NK-92 (cell line): ENCODE data around the gene KCNJ1.

ENCODE experiments used
- DNase-seq: peaks from one replicate; lab custom pipeline; 2025; ENCODE audit not compliant: unreplicated experiment; lab: John Stamatoyannopoulos, UW

The KCNJ1 gene

GRCh38 chr11:128884054-128884453 lies 17.0 kb upstream of the KCNJ1 start:
- no peak for DNase-seq

GRCh38 chr11:128882451-128882850 lies 15.4 kb upstream of the KCNJ1 start:
- DNase-seq = no peak

- DNase-seq = no peak
Measured at GRCh38 chr11:128881221-128881620, 14.1 kb upstream of the KCNJ1 start.

- DNase-seq = no peak
Measured at GRCh38 chr11:128879817-128880216, 12.7 kb upstream of the KCNJ1 start.

GRCh38 chr11:128878455-128878854 lies 11.4 kb upstream of the KCNJ1 start:
- no peak for DNase-seq

GRCh38 chr11:128877726-128878125 lies 10.6 kb upstream of the KCNJ1 start:
- no peak for DNase-seq

GRCh38 chr11:128876133-128876650 lies 9.1 kb upstream of the KCNJ1 start:
- DNase-seq = no peak

- DNase-seq = no peak
Measured at GRCh38 chr11:128874427-128874826, 7.3 kb upstream of the KCNJ1 start.

- no peak for DNase-seq
Measured at GRCh38 chr11:128872594-128872993, 5.5 kb upstream of the KCNJ1 start.

- no peak for DNase-seq
Measured at GRCh38 chr11:128872094-128872493, 5.0 kb upstream of the KCNJ1 start.

- no peak for DNase-seq
Measured at GRCh38 chr11:128871168-128871610, 4.1 kb upstream of the KCNJ1 start.

GRCh38 chr11:128868841-128869671 lies 2.0 kb upstream of the KCNJ1 start:
- no peak for DNase-seq

GRCh38 chr11:128865490-128865889 lies 1.6 kb downstream of the KCNJ1 start:
- no peak for DNase-seq

GRCh38 chr11:128862908-128863660 lies 4.0 kb downstream of the KCNJ1 start:
- DNase-seq = no peak

GRCh38 chr11:128862406-128862805 lies 4.7 kb downstream of the KCNJ1 start:
- DNase-seq = no peak

- no peak for DNase-seq
Measured at GRCh38 chr11:128860571-128861361, 6.3 kb downstream of the KCNJ1 start.

- no peak for DNase-seq
Measured at GRCh38 chr11:128859563-128860441, 7.3 kb downstream of the KCNJ1 start.

GRCh38 chr11:128857341-128857740 lies 9.8 kb downstream of the KCNJ1 start:
- DNase-seq = no peak

- DNase-seq = no peak
Measured at GRCh38 chr11:128856241-128856640, 10.9 kb downstream of the KCNJ1 start.

GRCh38 chr11:128854841-128855240 lies 12.3 kb downstream of the KCNJ1 start:
- DNase-seq = no peak
